NT2/D1 (cell line): ENCODE results near the gene RBMS2.

Source experiments
- SUZ12 ChIP-seq: IDR thresholded peaks from 2 replicates; pipeline ENCODE4 v1.6.1; 2011; ENCODE audit not compliant: insufficient read length, insufficient read depth; ENCODE audit errors: extremely low read depth
- YY1 ChIP-seq: IDR thresholded peaks from 2 replicates; pipeline ENCODE4 v1.6.1; 2011; ENCODE audit not compliant: insufficient read length, insufficient read depth
- ZNF274 ChIP-seq: IDR thresholded peaks from 2 replicates; pipeline ENCODE4 v1.6.1; 2011; ENCODE audit warnings: mild to moderate bottlenecking, low read depth, low read length

GRCh38 chr12:56520506-56520905, 1.1 kb upstream of the RBMS2 start:
- TF ChIP-seq YY1, result no peak
- no peak for TF ChIP-seq ZNF274
- no peak for TF ChIP-seq SUZ12
